H1 (cell line): ENCODE data around the gene QSER1. TPM values are rescaled to one million over a fixed set of nuclear protein-coding genes. Genes with fewer than 3 reads are reported as not detected.

Source experiments
- CTCF ChIA-PET: fragments of 300-600 bp; sonication (Branson Sonifier 250); formaldehyde crosslinking; loops from one replicate; lab custom pipeline; 2021; ENCODE audit not compliant: partially characterized antibody; lab: Charles Lee
- POLR2A ChIA-PET: fragments of 300-600 bp; sonication (Branson Sonifier 250); formaldehyde crosslinking; loops from one replicate; lab custom pipeline; 2021; ENCODE audit warnings: inconsistent platforms; ENCODE audit not compliant: partially characterized antibody; lab: Charles Lee
- DNase-seq, 2 experiments: peaks; one replicate each; pipeline versions ENCODE4 v3.0.0 to v3.0.0-alpha.2; 2010 to 2022; ENCODE audit warnings: low spot score in 2 of 2, low read depth in 1 of 2, mixed read lengths in 1 of 2
- FAIRE-seq: peaks from 2 replicates; lab custom pipeline; 2011; peaks lifted over from hg19 to GRCh38; lab: Jason Lieb, UNC
- H2AFZ ChIP-seq: 2 replicates; pipeline ENCODE4 v1.8.1; 2012; ENCODE audit warnings: low read length, inconsistent platforms
- H2AK5ac ChIP-seq: 2 replicates; pipeline ENCODE4 v1.6.1; 2013; ENCODE audit warnings: low read depth, low read length
- H2BK120ac ChIP-seq: replicated peaks from 2 replicates; pipeline ENCODE3; 2013; ENCODE audit warnings: low read depth, low read length, inconsistent platforms
- H2BK12ac ChIP-seq: 2 replicates; pipeline ENCODE4 v1.6.1; 2013; ENCODE audit warnings: low read depth, low read length
- H2BK15ac ChIP-seq: 2 replicates; pipeline ENCODE4 v1.6.1; 2013; ENCODE audit warnings: low read length
- H2BK20ac ChIP-seq: 2 replicates; pipeline ENCODE4 v1.6.1; 2013; ENCODE audit warnings: low read length
- H2BK5ac ChIP-seq: 2 replicates; pipeline ENCODE4 v1.6.1; 2013; ENCODE audit warnings: low read depth, low read length
- H3K14ac ChIP-seq: 2 replicates; pipeline ENCODE4 v1.6.1; 2013; ENCODE audit warnings: inconsistent platforms; ENCODE audit not compliant: insufficient read length
- H3K18ac ChIP-seq: 2 replicates; pipeline ENCODE4 v1.6.1; 2013; ENCODE audit warnings: low read length; ENCODE audit errors: extremely low read depth
- H3K23ac ChIP-seq: 2 replicates; pipeline ENCODE4 v1.6.1; 2013; ENCODE audit warnings: inconsistent platforms; ENCODE audit not compliant: insufficient read length
- H3K23me2 ChIP-seq: 2 replicates; pipeline ENCODE4 v1.6.1; 2013; ENCODE audit warnings: low read depth, low read length
- H3K27ac ChIP-seq: 2 replicates; pipeline ENCODE4 v1.6.1; 2011; ENCODE audit warnings: low read depth, low read length, inconsistent platforms
- H3K27me3 ChIP-seq, 4 experiments: replicated peaks in 1 of 4; 1 replicate in 1 of 4; 2 replicates in 3 of 4; pipeline versions ENCODE4 v1.6.1 to v1.8.1; 2011 to 2013; ENCODE audit warnings: low read length in 3 of 4, mild to moderate bottlenecking in 3 of 4, inconsistent platforms in 2 of 4, mixed read lengths in 2 of 4, moderate library complexity in 1 of 4; ENCODE audit not compliant: control insufficient read depth in 3 of 4, insufficient read depth in 3 of 4; ENCODE audit errors: extremely low read depth in 1 of 4
- H3K36me3 ChIP-seq, 4 experiments: 2 replicates each; pipeline versions ENCODE4 v1.6.1 to v1.8.1; 2011 to 2013; ENCODE audit warnings: mild to moderate bottlenecking in 4 of 4, low read length in 3 of 4, moderate library complexity in 2 of 4, control low read depth in 1 of 4, inconsistent platforms in 1 of 4; ENCODE audit not compliant: insufficient read depth in 4 of 4, control insufficient read depth in 2 of 4
- H3K4ac ChIP-seq: replicated peaks from 2 replicates; pipeline ENCODE3; 2013; ENCODE audit warnings: low read length, low read depth, mixed read lengths, inconsistent platforms; ENCODE audit not compliant: insufficient read length
- H3K4me1 ChIP-seq, 4 experiments: replicated peaks in 1 of 4; 1 replicate in 1 of 4; 2 replicates in 3 of 4; pipeline versions ENCODE4 v1.6.1 to v1.8.1; 2011 to 2013; ENCODE audit warnings: low read length in 3 of 4, inconsistent platforms in 2 of 4, mixed read lengths in 1 of 4; ENCODE audit not compliant: insufficient read depth in 4 of 4, control insufficient read depth in 3 of 4
- H3K4me2 ChIP-seq, 2 experiments: 2 replicates each; pipeline versions ENCODE4 v1.6.1 to v1.8.1; 2011 to 2013; ENCODE audit warnings: low read depth in 2 of 2, low read length in 2 of 2, control low read depth in 1 of 2, inconsistent platforms in 1 of 2, mild to moderate bottlenecking in 1 of 2; ENCODE audit not compliant: insufficient read depth in 1 of 2
- H3K4me3 ChIP-seq, 4 experiments: fragments of 200-600, 300-600 bp in 1 of 4; sonication (generic), shearing (Covaris generic), sonication (Bioruptor Twin) in 1 of 4; 2 replicates each; pipeline versions ENCODE4 v1.5.1 to v1.8.1; 2011 to 2016; ENCODE audit warnings: low read length in 4 of 4, low read depth in 3 of 4, control low read depth in 2 of 4, inconsistent platforms in 2 of 4, mild to moderate bottlenecking in 2 of 4, mixed read lengths in 1 of 4, moderate library complexity in 1 of 4; ENCODE audit not compliant: insufficient read depth in 2 of 4; ENCODE audit errors: extremely low read depth in 1 of 4
- H3K56ac ChIP-seq: replicated peaks from 2 replicates; pipeline ENCODE3; 2013; ENCODE audit warnings: low read depth, mild to moderate bottlenecking, mixed read lengths, low read length, inconsistent platforms; ENCODE audit not compliant: insufficient read length
- H3K79me1 ChIP-seq: 2 replicates; pipeline ENCODE4 v1.6.1; 2013; ENCODE audit warnings: low read depth, low read length, control low read depth
- H3K79me2 ChIP-seq, 2 experiments: 2 replicates each; pipeline versions ENCODE4 v1.6.1 to v1.8.1; 2012 to 2013; ENCODE audit warnings: low read length in 2 of 2, mild to moderate bottlenecking in 2 of 2, inconsistent platforms in 1 of 2; ENCODE audit not compliant: insufficient read depth in 2 of 2, control insufficient read depth in 1 of 2
- H3K9ac ChIP-seq, 4 experiments: replicated peaks in 1 of 4; 1 replicate in 1 of 4; 2 replicates in 3 of 4; pipeline versions ENCODE4 v1.6.1 to v1.8.1; 2011 to 2013; ENCODE audit warnings: low read depth in 3 of 4, low read length in 3 of 4, control low read depth in 2 of 4, mild to moderate bottlenecking in 2 of 4, moderate library complexity in 2 of 4, inconsistent platforms in 1 of 4; ENCODE audit errors: extremely low read depth in 1 of 4
- H3K9me3 ChIP-seq, 2 experiments: 2 replicates each; pipeline versions ENCODE4 v1.6.1 to v1.8.1; 2012 to 2013; ENCODE audit warnings: mild to moderate bottlenecking in 2 of 2, moderate library complexity in 2 of 2, control low read depth in 1 of 2, inconsistent platforms in 1 of 2, low read depth in 1 of 2, low read length in 1 of 2, mixed read lengths in 1 of 2; ENCODE audit not compliant: insufficient read depth in 2 of 2
- H4K20me1 ChIP-seq, 2 experiments: replicated peaks in 1 of 2; 2 replicates each; pipeline versions ENCODE3 to v1.8.1; 2011 to 2013; ENCODE audit warnings: inconsistent platforms in 2 of 2, low read length in 2 of 2, mild to moderate bottlenecking in 1 of 2; ENCODE audit not compliant: insufficient read depth in 2 of 2, control insufficient read depth in 1 of 2
- H4K5ac ChIP-seq: 2 replicates; pipeline ENCODE4 v1.6.1; 2013; ENCODE audit warnings: low read length, low read depth, mixed read lengths, inconsistent platforms; ENCODE audit not compliant: insufficient read length
- H4K8ac ChIP-seq: 2 replicates; pipeline ENCODE4 v1.8.0; 2013; ENCODE audit warnings: mild to moderate bottlenecking, moderate library complexity, low read length, inconsistent platforms; ENCODE audit not compliant: insufficient read depth; ENCODE audit errors: extremely low read depth
- H4K91ac ChIP-seq: replicated peaks from 2 replicates; pipeline ENCODE3; 2013; ENCODE audit warnings: low read length, mixed read lengths, inconsistent platforms; ENCODE audit not compliant: insufficient read length
- CEBPB ChIP-seq: IDR thresholded peaks from 2 replicates; pipeline ENCODE4 v1.6.1; 2012; ENCODE audit warnings: low read depth, low read length
- EP300 ChIP-seq, 2 experiments: IDR thresholded peaks; 1 replicate in 1 of 2; 2 replicates in 1 of 2; pipeline ENCODE4 v1.6.1; 2011 to 2012; ENCODE audit warnings: low read depth in 2 of 2, low read length in 2 of 2, mild to moderate bottlenecking in 2 of 2, borderline replicate concordance in 1 of 2, inconsistent platforms in 1 of 2, moderate library complexity in 1 of 2
- JUND ChIP-seq: IDR thresholded peaks from 2 replicates; pipeline ENCODE4 v1.6.1; 2011; ENCODE audit warnings: mild to moderate bottlenecking, improper control_type of control experiment, low read length
- RAD21 ChIP-seq, 2 experiments: IDR thresholded peaks in 1 of 2; conservative IDR thresholded peaks in 1 of 2; 2 replicates each; pipeline ENCODE4 v1.6.1; 2011; ENCODE audit warnings: low read depth in 2 of 2, low read length in 2 of 2, improper control_type of control experiment in 1 of 2, inconsistent platforms in 1 of 2, mild to moderate bottlenecking in 1 of 2, moderate library complexity in 1 of 2
- RFX5 ChIP-seq: IDR thresholded peaks from 2 replicates; pipeline ENCODE4 v1.6.1; 2011; ENCODE audit warnings: low read depth, low read length, improper control_type of control experiment, borderline replicate concordance
- RNF2 ChIP-seq: fragments of 200-900, 300-1000 bp; sonication (generic); IDR thresholded peaks from 2 replicates; pipeline ENCODE4 v1.7.1; 2016; ENCODE audit warnings: borderline replicate concordance, low read depth, mild to moderate bottlenecking, antibody characterized with exemption, low read length; ENCODE audit not compliant: poor library complexity, severe bottlenecking; ENCODE audit errors: missing control alignments
- SP4 ChIP-seq: IDR thresholded peaks from 2 replicates; pipeline ENCODE4 v1.6.1; 2012; ENCODE audit warnings: low read length, inconsistent platforms
- TAF1 ChIP-seq: IDR thresholded peaks from 2 replicates; pipeline ENCODE4 v1.6.1; 2011; ENCODE audit warnings: mild to moderate bottlenecking, low read depth, low read length
- TBP ChIP-seq: IDR thresholded peaks from 2 replicates; pipeline ENCODE4 v1.6.1; 2011; ENCODE audit warnings: low read depth, low read length, improper control_type of control experiment
- TCF12 ChIP-seq: IDR thresholded peaks from 2 replicates; pipeline ENCODE4 v1.6.1; 2011; ENCODE audit warnings: low read depth, mild to moderate bottlenecking, low read length
- YY1 ChIP-seq: IDR thresholded peaks from 2 replicates; pipeline ENCODE4 v1.6.1; 2011; ENCODE audit warnings: low read depth, mild to moderate bottlenecking, low read length
- ZNF274 ChIP-seq: IDR thresholded peaks from 2 replicates; pipeline ENCODE4 v1.7.0; 2012; ENCODE audit warnings: low read length, borderline replicate concordance; ENCODE audit errors: extremely low read depth
- whole genome bisulfite sequencing, 2 experiments: shearing (Covaris generic) in 1 of 2; methylation state at CpG; one replicate each; pipeline versions ENCODE4 v1.1.6 to v1.1.7; 2013 to 2015; ENCODE audit warnings: low lambda C conversion rate in 2 of 2, mixed read lengths in 2 of 2, inconsistent platforms in 1 of 2, low coverage in 1 of 2, missing lambda C conversion rate in 1 of 2; ENCODE audit not compliant: insufficient replicate concordance in 2 of 2, insufficient coverage in 1 of 2, insufficient read length in 1 of 2; ENCODE audit errors: extremely low coverage in 1 of 2, missing lambda C conversion rate in 1 of 2; 5-methylcytosine and 5-hydroxymethylcytosine counted together
- polyA plus RNA-seq, 7 experiments: library from polyadenylated mRNA; depleted of rRNA in 3 of 7; stranded (reverse) in 5 of 7; unstranded in 2 of 7; fragments of >200 nt in 5 of 7; fragments of 200-250 nt in 2 of 7; gene quantifications; 1 replicate in 5 of 7; 2 replicates in 1 of 7; 4 replicates in 1 of 7; pipeline versions ENCODE4 v1.2.1 to v1.2.3, GENCODE V29; 2011 to 2013; ENCODE audit warnings: missing spikeins in 2 of 7, mixed read lengths in 2 of 7
- total RNA-seq: library from RNA; stranded (reverse); fragmentation: NEBNext Ultra II Directional; extraction: Animal tissue kit (Norgen Biotek cat#: 25700); gene quantifications from 2 replicates; pipeline ENCODE4 v1.2.1, GENCODE V29; 2021

Gene QSER1
- total and polyA plus RNA-seq, 2 of the 8 experiments (the other 6 are each of a cell fraction or from before 2014, with no cell fraction given): 29.3 to 117 TPM

- Histone ChIP-seq H3K23ac (no peak overlapping the region), H2BK15ac (no peak overlapping the region), H2BK20ac (no peak overlapping the region), H2BK12ac (no peak overlapping the region), H4K5ac (no peak overlapping the region), H3K79me1 (peaks cover 4% of the 10 kb centered on the region; the same call in 1 of the 2 replicates), H2BK120ac (no peak overlapping the region), H3K9me3 (no peaks in the 10 kb centered on the region), H2AFZ (no peak overlapping the region), H3K27ac (no peak overlapping the region), H3K4ac (no peak overlapping the region), H3K4me3 (no peak overlapping the region), H3K23me2 (no peaks in the 10 kb centered on the region), H3K27me3 (no peaks in the 10 kb centered on the region), H3K9ac (no peak overlapping the region), H3K14ac (no peak overlapping the region), H3K56ac (no peak overlapping the region), H3K4me1 (peaks cover 0 to 2% (median 0%) of the 10 kb centered on the region in 4 experiments; a peak in 2 of 7 replicates), H3K4me2 (no peak overlapping the region), H4K91ac (no peak overlapping the region), H4K8ac (no peak overlapping the region), H3K79me2 (peaks cover 59 to 99% of the 10 kb centered on the region in 2 experiments), H2BK5ac (no peak overlapping the region), H3K36me3 (no peaks in the 10 kb centered on the region), H4K20me1 (peaks cover 16 to 24% of the 10 kb centered on the region in 2 experiments), H3K18ac (no peak overlapping the region), H2AK5ac (no peak overlapping the region)
- WGBS, 2 experiments: 98% methylated on average over 7 of the region's 7 CpGs; no CpG with 5 or more reads in 1 of the 2 experiments
- ChIA-PET POLR2A (interaction anchor here (0.9 to 2.8 kb wide), 2 partner anchors 15 to 20 kb away, joined by 3 to 10 read pairs; no protein-coding TSS in a partner anchor), CTCF (no interaction called here)
- no peak for DNase-seq
- no peak for FAIRE-seq
- no peak for TF ChIP-seq JUND
- no peak for TF ChIP-seq RAD21 (IDR thresholded peaks at IDR 0.05 in 1 of 2, conservative IDR thresholded peaks at IDR 0.05 in 1 of 2; ENCODE audit: low read depth in 2 of 2, low read length in 2 of 2)
- no peak for TF ChIP-seq ZNF274
- TF ChIP-seq RNF2: no peak
- TF ChIP-seq TBP: no peak
- no peak for TF ChIP-seq SP4
- no peak for TF ChIP-seq RFX5
- no peak for TF ChIP-seq TCF12
- TF ChIP-seq TAF1: no peak
- TF ChIP-seq CEBPB: no peak
- TF ChIP-seq YY1: no peak
- TF ChIP-seq EP300 (IDR thresholded peaks at IDR 0.05; ENCODE audit: borderline replicate concordance in 1 of 2, low read depth in 2 of 2, low read length in 2 of 2): no peak
These were observed 20.8 kb downstream of the QSER1 start for GRCh38 chr11:32913445-32913844.
